Mucosa of gallbladder (tissue), 1 donor: ENCODE data around the gene TOMM40. TPM values are rescaled to one million over a fixed set of nuclear protein-coding genes. Genes with fewer than 3 reads are reported as not detected.
A peak's percentile ranks its signal among the peaks of the same experiment; 100 is the strongest.
"Not testable (repeated sequence)": the region's sequence is repeated elsewhere in the genome, so short reads cannot be mapped to it uniquely, and the experiment has no call there.

Experiments
- DNase-seq: peaks from one replicate; pipeline ENCODE4 v3.0.0-alpha.2; 2020; ENCODE audit warnings: low spot score
- total RNA-seq: library from RNA; stranded (reverse); gene quantifications from one replicate; pipeline ENCODE4 v1.2.1, GENCODE V29; 2021
- donor health status: DM: no; HTN: no; CAD: no.

Gene TOMM40
- total RNA-seq, 1 donor from 2014 or later: 35.0 TPM

DNA sequence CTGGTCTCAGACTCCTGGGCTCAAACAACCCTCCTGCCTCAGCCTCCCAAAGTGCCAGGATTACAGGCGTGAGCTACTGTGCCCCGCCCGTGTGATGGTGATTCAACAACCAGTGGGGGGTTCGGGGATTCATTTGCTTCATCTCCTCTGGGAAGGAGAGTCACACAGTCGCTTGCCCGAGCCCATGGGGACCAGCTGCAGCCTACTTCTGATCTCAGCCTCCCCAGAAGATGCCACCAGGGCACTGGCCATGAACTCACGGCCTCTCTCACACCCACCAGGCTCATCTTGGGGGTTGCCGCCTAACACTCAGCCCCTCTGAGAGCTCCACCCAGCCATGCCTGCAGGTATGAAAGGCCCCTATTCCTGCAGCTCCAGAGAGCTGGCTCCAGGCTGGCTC, 6.8 kb downstream of the TOMM40 start:
- DNase-seq: no peak

- no peak for DNase-seq
These were observed 9.5 kb downstream of the TOMM40 start for GRCh38 chr19:44900328-44901244.

- no peak for DNase-seq
These were observed 12.2 kb downstream of the TOMM40 start for GRCh38 chr19:44903216-44903601.

- DNase-seq: peak; percentile 78
These were observed 12.8 kb downstream of the TOMM40 start for GRCh38 chr19:44903602-44904425.

DNA sequence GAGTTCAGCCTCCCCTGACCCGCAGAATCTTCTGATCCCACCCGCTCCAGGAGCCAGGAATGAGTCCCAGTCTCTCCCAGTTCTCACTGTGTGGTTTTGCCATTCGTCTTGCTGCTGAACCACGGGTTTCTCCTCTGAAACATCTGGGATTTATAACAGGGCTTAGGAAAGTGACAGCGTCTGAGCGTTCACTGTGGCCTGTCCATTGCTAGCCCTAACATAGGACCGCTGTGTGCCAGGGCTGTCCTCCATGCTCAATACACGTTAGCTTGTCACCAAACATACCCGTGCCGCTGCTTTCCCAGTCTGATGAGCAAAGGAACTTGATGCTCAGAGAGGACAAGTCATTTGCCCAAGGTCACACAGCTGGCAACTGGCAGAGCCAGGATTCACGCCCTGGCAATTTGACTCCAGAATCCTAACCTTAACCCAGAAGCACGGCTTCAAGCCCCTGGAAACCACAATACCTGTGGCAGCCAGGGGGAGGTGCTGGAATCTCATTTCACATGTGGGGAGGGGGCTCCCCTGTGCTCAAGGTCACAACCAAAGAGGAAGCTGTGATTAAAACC, 13.5 kb downstream of the TOMM40 start:
- no peak for DNase-seq

GRCh38 chr19:44905437-44906160, 14.5 kb downstream of the TOMM40 start, which contains the start of gene APOE:
TSS of gene APOE (plus strand) at chr19:44905796. CDS start at chr19:44906625, 829 bp downstream.
- no peak for DNase-seq

- no peak for DNase-seq
These were observed 16.6 kb downstream of the TOMM40 start for GRCh38 chr19:44907613-44908012.

GRCh38 chr19:44908074-44908835, 17.2 kb downstream of the TOMM40 start:
- no peak for DNase-seq

DNA sequence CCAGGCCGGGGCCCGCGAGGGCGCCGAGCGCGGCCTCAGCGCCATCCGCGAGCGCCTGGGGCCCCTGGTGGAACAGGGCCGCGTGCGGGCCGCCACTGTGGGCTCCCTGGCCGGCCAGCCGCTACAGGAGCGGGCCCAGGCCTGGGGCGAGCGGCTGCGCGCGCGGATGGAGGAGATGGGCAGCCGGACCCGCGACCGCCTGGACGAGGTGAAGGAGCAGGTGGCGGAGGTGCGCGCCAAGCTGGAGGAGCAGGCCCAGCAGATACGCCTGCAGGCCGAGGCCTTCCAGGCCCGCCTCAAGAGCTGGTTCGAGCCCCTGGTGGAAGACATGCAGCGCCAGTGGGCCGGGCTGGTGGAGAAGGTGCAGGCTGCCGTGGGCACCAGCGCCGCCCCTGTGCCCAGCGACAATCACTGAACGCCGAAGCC, 17.8 kb downstream of the TOMM40 start:
- DNase-seq: no peak

DNA sequence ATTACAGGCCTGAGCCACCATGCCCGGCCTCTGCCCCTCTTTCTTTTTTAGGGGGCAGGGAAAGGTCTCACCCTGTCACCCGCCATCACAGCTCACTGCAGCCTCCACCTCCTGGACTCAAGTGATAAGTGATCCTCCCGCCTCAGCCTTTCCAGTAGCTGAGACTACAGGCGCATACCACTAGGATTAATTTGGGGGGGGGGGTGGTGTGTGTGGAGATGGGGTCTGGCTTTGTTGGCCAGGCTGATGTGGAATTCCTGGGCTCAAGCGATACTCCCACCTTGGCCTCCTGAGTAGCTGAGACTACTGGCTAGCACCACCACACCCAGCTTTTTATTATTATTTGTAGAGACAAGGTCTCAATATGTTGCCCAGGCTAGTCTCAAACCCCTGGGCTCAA, 18.7 kb downstream of the TOMM40 start:
- DNase-seq: no peak

DNA sequence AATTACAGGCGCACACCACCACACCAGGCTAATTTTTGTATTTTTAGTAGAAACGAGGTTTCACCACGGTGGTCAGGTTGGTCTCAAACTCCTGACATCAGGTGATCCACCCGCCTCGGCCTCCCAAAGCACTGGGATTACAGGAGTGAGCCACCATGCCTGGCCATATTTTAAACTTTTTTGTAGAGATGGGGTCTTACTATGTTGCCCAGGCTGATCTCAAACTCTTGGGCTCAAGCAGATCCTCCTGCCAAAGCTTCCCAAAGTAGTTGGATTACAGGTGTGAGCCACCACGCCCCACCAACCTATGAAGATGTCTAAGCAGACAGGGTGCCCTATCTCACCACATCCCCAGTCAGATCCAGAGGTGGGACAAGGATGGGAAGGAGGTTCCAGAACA, 20.8 kb downstream of the TOMM40 start:
- not testable (repeated sequence) for DNase-seq

DNA sequence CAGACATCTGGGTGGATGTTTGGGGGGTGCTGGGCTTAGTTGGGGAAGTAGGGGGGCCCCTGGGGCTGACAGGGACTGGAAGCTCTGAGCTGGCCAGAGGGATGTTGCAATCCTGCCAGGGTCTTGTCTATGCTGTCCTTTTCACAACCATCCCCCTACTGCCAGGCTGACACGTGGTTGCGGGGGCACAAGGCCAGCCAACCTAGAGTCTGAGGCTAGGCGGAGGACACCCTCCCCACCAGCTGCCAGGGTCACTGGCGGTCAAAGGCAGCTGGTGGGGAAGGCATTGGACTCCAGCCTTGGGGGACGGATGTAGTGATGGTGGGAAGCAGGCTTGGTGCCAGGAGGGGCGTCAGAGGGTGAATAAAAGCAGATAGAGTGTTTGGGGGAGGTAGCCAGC, 21.8 kb downstream of the TOMM40 start:
- DNase-seq: peak; percentile 46

- DNase-seq: not testable (repeated sequence)
These were observed 22.7 kb downstream of the TOMM40 start for GRCh38 chr19:44913512-44914432.

GRCh38 chr19:44914433-44915206, 23.6 kb downstream of the TOMM40 start, which contains the start of gene APOC1:
TSS of gene APOC1 (plus strand) at chr19:44914608. CDS start at chr19:44914892, 284 bp downstream.
- DNase-seq: peak; percentile 84

GRCh38 chr19:44924243-44924725, 33.2 kb downstream of the TOMM40 start:
- DNase-seq: no peak

GRCh38 chr19:44925114-44925891, 34.2 kb downstream of the TOMM40 start:
- DNase-seq: peak; percentile 74

DNA sequence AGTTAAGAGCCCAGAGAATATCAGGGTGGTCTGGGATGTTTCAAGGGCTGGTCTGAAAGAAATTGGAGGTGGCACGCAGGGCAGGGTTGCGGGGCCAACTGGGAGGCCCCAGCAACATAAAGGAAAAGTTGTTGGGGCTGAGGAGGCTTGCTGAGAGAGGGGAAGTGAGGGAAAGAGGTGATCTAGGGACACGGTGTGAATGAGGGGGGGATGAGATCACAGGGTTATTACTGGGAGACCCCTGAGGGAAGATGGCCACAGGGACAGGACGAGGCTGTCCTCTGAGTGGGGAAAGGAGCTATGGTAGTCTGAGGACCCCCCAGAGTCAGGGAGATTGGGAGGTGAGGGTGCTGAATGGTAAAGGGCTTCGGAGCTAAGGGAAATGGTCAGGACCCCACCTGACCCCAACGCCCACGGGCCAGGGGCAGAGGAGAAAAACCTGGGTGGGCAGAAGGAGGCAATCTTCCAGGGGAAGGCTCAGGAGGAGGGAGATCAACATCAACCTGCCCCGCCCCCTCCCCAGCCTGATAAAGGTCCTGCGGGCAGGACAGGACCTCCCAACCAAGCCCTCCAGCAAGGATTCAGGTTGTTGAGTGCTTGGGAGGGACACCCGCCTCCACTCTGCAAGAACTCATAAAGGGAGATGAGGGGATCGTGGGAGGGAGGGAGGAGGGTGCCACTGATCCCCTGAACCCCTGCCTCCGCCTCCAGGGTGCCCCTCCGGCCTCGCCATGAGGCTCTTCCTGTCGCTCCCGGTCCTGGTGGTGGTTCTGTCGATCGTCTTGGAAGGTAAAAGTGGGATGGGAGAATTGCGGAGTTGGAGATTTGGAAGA, 35.4 kb downstream of the TOMM40 start:
- DNase-seq: not testable (repeated sequence)
